ENCODE data around the gene METTL16.

GRCh38 chr17:2466931-2467330 is 44.8 kb downstream of the METTL16 start:
- TF ChIP-seq CTCF (IDR thresholded peaks at IDR 0.05; ENCODE audit: insufficient read depth, low read length, poor library complexity, severe bottlenecking) (no peak), EZH2phosphoT487 (conservative IDR thresholded peaks at IDR 0.05; ENCODE audit: low read length) (no peak)
